GM18907 (cell line): Measurements from ENCODE around the gene HPCAL1.

ENCODE experiments used
- ATAC-seq: cut with Tn5 transposase; IDR thresholded peaks from one replicate; pipeline ENCODE4 v1.9.1; 2021; ENCODE audit warnings: mild to moderate bottlenecking, moderate library complexity; ENCODE audit not compliant: unreplicated experiment

The HPCAL1 gene

GRCh38 chr2:10415048-10415447 lies 112.3 kb downstream of the HPCAL1 start:
- ATAC-seq: no peak

- no peak for ATAC-seq
Observed at GRCh38 chr2:10415640-10416039, 112.9 kb downstream of the HPCAL1 start.

- ATAC-seq: no peak
Observed at GRCh38 chr2:10417551-10418335, 115.0 kb downstream of the HPCAL1 start.

- no peak for ATAC-seq
Observed at GRCh38 chr2:10419553-10420257, 117.0 kb downstream of the HPCAL1 start.

GRCh38 chr2:10422251-10422650 lies 119.5 kb downstream of the HPCAL1 start:
- ATAC-seq: no peak

- no peak for ATAC-seq
Observed at GRCh38 chr2:10422732-10423399, 120.2 kb downstream of the HPCAL1 start.

- ATAC-seq: no peak
Observed at GRCh38 chr2:10423400-10423774, 120.7 kb downstream of the HPCAL1 start.

- ATAC-seq: no peak
Observed at GRCh38 chr2:10424051-10424450, 121.3 kb downstream of the HPCAL1 start.

GRCh38 chr2:10424916-10425505 lies 122.3 kb downstream of the HPCAL1 start:
- no peak for ATAC-seq

GRCh38 chr2:10425699-10426098 lies 123.0 kb downstream of the HPCAL1 start:
- ATAC-seq: no peak

- ATAC-seq: no peak
Observed at GRCh38 chr2:10426726-10427617, 124.3 kb downstream of the HPCAL1 start.

- ATAC-seq: no peak
Observed at GRCh38 chr2:10427618-10427949, 124.9 kb downstream of the HPCAL1 start.

GRCh38 chr2:10428355-10428754 lies 125.7 kb downstream of the HPCAL1 start:
- ATAC-seq: no peak

- ATAC-seq: no peak
Observed at GRCh38 chr2:10428924-10429323, 126.2 kb downstream of the HPCAL1 start.

GRCh38 chr2:10430886-10431622 lies 128.3 kb downstream of the HPCAL1 start:
- no peak for ATAC-seq

GRCh38 chr2:10431797-10432196 lies 129.1 kb downstream of the HPCAL1 start:
- ATAC-seq: no peak

- ATAC-seq: peak; percentile 49
Observed at GRCh38 chr2:10432311-10433181, 129.8 kb downstream of the HPCAL1 start.

- no peak for ATAC-seq
Observed at GRCh38 chr2:10433264-10433946, 130.7 kb downstream of the HPCAL1 start.
